Coronary artery (tissue), 2 donors: ENCODE results near the gene CACNA1I.

Experiments used
- DNase-seq: peaks from one replicate; pipeline ENCODE4 v3.0.0-alpha.2; 2017; ENCODE audit warnings: low spot score
- H3K27ac ChIP-seq, 2 donors: fragments of 200-600 bp; sonication (generic); one replicate each; pipeline ENCODE4 v1.5.1; 2016 to 2019
- H3K4me3 ChIP-seq: fragments of 200-600 bp; sonication (generic); 2 replicates; pipeline ENCODE4 v1.5.1; 2016; ENCODE audit warnings: mild to moderate bottlenecking, moderate library complexity
- TF ChIP-seq, protein P1 (sequence below): fragments of 200-600 bp; sonication (generic); IDR thresholded peaks from one replicate; pipeline ENCODE4 v1.5.1; 2019; ENCODE audit warnings: antibody characterized with exemption

CACNA1I gene

DNA sequence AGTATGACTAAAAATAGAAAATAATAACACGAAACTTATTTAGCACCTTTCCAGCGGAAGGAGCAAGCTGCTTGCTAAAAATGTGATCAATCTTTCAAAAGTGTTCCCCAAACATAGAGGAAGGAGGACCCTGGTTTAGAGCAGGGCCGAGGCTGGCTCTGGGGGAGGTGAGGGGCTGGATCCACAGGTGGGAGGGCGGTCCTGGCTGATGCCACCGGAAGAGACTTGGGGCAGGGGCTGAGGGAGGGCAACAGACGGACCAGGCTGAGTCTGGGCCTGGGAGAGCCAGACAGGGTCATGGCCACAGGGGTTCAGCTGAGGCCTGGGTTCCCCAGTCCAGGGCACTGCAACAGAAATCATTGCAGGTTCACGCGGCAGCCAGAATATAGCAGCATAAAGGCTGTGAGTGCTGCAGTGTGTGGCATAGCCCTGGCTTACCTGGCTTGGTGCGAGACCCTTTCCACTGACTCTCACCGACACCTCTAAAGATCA lies 143.3 kb downstream of the CACNA1I start:
- no peak for DNase-seq
- H3K27ac ChIP-seq, result no peak overlapping the region
- H3K4me3 ChIP-seq, result no peak overlapping the region
- TF ChIP-seq, protein P1, sequence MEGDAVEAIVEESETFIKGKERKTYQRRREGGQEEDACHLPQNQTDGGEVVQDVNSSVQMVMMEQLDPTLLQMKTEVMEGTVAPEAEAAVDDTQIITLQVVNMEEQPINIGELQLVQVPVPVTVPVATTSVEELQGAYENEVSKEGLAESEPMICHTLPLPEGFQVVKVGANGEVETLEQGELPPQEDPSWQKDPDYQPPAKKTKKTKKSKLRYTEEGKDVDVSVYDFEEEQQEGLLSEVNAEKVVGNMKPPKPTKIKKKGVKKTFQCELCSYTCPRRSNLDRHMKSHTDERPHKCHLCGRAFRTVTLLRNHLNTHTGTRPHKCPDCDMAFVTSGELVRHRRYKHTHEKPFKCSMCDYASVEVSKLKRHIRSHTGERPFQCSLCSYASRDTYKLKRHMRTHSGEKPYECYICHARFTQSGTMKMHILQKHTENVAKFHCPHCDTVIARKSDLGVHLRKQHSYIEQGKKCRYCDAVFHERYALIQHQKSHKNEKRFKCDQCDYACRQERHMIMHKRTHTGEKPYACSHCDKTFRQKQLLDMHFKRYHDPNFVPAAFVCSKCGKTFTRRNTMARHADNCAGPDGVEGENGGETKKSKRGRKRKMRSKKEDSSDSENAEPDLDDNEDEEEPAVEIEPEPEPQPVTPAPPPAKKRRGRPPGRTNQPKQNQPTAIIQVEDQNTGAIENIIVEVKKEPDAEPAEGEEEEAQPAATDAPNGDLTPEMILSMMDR, result no peak

DNA sequence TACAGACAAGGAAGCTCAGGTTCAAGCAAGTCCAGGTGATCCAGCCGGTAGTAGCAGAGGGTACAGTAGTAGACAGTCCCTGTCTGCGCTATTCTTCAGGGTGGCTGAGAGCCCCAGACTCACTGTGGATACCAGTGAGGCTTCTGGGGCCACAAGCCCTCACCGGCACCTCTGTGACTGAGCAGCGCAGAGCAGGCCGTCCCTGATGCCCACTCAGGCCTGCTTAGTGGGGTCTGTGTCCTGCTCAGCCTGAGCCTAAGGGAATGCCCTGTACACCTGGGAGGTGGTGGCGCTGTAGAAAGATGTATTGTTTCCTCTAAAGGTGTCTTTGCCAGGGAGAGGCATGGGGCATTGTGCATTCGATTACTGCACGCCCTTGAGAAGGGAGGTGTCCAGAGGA lies 143.8 kb downstream of the CACNA1I start:
- TF ChIP-seq, protein P1, result no peak
- no peak for DNase-seq

GRCh38 chr22:39715778-39716495 lies 145.4 kb downstream of the CACNA1I start:
- H3K4me3 ChIP-seq, result no peak overlapping the region
- DNase-seq, result no peak
- TF ChIP-seq, protein P1, result no peak
- H3K27ac ChIP-seq, result no peak overlapping the region

More for the DNA sequence above, 143.8 kb downstream of the CACNA1I start:
- H3K27ac ChIP-seq, result no peak overlapping the region
- H3K4me3 ChIP-seq, result no peak overlapping the region

DNA sequence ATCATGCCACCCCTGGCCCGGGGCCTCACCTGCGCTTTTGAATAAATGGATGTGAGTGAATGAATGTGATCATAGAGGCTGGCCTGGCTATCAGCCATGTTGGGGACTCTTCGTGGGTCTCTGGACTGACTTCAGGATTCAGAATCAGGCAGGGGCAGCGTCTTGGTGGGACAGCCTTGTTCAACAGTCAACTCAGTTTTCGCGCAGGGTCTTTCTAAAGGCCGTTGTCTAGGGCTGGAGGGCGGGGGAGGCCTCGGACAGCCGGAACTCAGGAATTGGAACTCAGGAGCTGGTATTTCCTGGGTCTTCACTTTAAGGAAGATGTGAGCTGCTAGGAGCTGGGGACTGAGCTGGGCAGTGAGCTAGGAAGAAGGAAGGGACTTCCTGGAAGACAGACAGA lies 146.0 kb downstream of the CACNA1I start:
- DNase-seq, result no peak
- TF ChIP-seq, protein P1, result no peak
- H3K27ac ChIP-seq, result no peak overlapping the region

DNA sequence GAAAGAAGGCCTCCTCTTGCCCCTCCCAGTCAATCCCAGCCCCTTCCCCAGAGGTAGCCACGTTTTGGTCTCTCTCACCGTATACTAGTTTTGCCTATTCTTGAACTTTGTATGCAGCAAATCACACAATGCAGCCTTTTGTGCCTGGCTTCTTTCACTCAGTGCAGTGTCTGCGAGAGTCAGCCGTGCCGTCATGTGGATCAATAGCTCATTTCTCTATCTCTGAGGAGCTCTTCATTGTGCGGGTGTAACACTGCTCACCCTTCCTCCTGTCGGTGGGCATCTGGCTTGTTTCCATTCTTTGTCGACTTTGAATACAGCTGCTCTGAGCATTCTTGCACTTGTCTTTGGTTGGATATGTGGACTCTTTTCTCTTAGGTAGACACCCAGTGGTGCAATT lies 146.5 kb downstream of the CACNA1I start:
- DNase-seq, result no peak
- H3K27ac ChIP-seq, result no peak overlapping the region
- TF ChIP-seq, protein P1, result no peak
- H3K4me3 ChIP-seq, result no peak overlapping the region

More for the DNA sequence above, 146.0 kb downstream of the CACNA1I start:
- H3K4me3 ChIP-seq, result no peak overlapping the region

DNA sequence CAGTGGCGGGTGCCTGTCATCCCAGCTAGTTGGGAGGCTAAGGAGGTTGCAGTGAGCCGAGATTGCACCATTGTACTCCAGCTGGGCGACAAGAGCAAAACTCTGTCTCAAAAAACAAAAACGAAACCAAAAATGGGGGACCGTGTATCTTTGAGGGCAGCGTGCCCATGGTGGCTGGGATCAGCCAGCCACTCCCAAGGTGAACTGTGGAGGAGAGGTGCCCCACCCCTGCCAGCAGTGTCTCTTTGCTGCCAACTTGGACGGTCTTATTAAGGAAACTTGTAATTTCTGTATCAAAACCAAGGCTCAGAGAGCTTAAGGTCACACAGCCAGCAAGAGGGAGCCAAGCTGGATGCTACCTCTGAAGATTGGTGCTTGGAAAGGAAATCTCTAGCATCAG lies 147.7 kb downstream of the CACNA1I start:
- Histone ChIP-seq H3K27ac (no peak overlapping the region), H3K4me3 (no peak overlapping the region)
- DNase-seq, result no peak
- TF ChIP-seq, protein P1, result no peak

GRCh38 chr22:39718921-39719475 lies 148.4 kb downstream of the CACNA1I start:
- H3K4me3 ChIP-seq, result no peak overlapping the region
- DNase-seq, result no peak
- TF ChIP-seq, protein P1, result no peak
- H3K27ac ChIP-seq, result no peak overlapping the region
